ENCODE results near the gene DICER1. TPM values are rescaled to one million over a fixed set of nuclear protein-coding genes. Genes with fewer than 3 reads are reported as not detected.

Gene DICER1
- total and polyA plus RNA-seq, 2 donors (not counting 1 experiment from before 2014, with no cell fraction given), result 15.4 to 90.4 TPM

GRCh38 chr14:95130549-95130948 is 26.8 kb downstream of the DICER1 start:
- H3K9ac ChIP-seq (ENCODE audit: low read length), result no peak overlapping the region
- H3K4me1 ChIP-seq (ENCODE audit: control insufficient read depth in 2 of 2, insufficient read depth in 2 of 2, low read length in 2 of 2), result no peaks in the 10 kb centered on the region
- peaks cover 9% of the 10 kb centered on the region for H3K4me1 Mint-ChIP-seq
- DNase-seq (no peak), ATAC-seq (ENCODE audit: low read depth) (no peak)
- peaks cover 5 to 45% of the 10 kb centered on the region in 2 experiments for H3K36me3 ChIP-seq (replicated peaks in 1 of 2; ENCODE audit: control extremely low read depth in 1 of 2, control insufficient read depth in 1 of 2, extremely low read depth in 1 of 2, insufficient read depth in 2 of 2, low read length in 1 of 2)
- no peaks in the 10 kb centered on the region for H3K9me3 ChIP-seq (ENCODE audit: control extremely low read depth in 1 of 3, control insufficient read depth in 2 of 3, insufficient read depth in 1 of 3, low read length in 2 of 3)
- H3K27ac Mint-ChIP-seq, result peak overlapping the region; percentile 20
- peaks cover 41% of the 10 kb centered on the region for H3K79me2 ChIP-seq (ENCODE audit: control insufficient read depth, insufficient read depth, low read length)
- no peak overlapping the region for H3K4me3 Mint-ChIP-seq
- H2AFZ ChIP-seq (ENCODE audit: insufficient read depth, low read depth, low read length, poor library complexity, severe bottlenecking), result no peak overlapping the region
- H3K9me3 Mint-ChIP-seq (ENCODE audit: insufficient read depth), result no peaks in the 10 kb centered on the region
- no peak for TF ChIP-seq EZH2 (IDR thresholded peaks at IDR 0.05; ENCODE audit: borderline replicate concordance, insufficient read depth, low read depth, low read length, poor library complexity, severe bottlenecking)
- no peak for TF ChIP-seq CTCF (IDR thresholded peaks at IDR 0.05)
- H3K4me3 ChIP-seq (ENCODE audit: control extremely low read depth in 1 of 5, extremely low read depth in 1 of 5, insufficient read depth in 1 of 5, low read depth in 2 of 5, low read length in 4 of 5), result no peak overlapping the region
- no peak overlapping the region for H3K27ac ChIP-seq (ENCODE audit: low read length in 2 of 2)
- no peaks in the 10 kb centered on the region for H3K27me3 ChIP-seq (replicated peaks in 1 of 4; ENCODE audit: control extremely low read depth in 1 of 4, control insufficient read depth in 3 of 4, insufficient read depth in 4 of 4, low read length in 3 of 4)
- H3K27me3 Mint-ChIP-seq, result no peaks in the 10 kb centered on the region
- H3K4me2 ChIP-seq (replicated peaks; ENCODE audit: low read depth, low read length, poor library complexity, severe bottlenecking), result no peak overlapping the region
- POLR2A ChIA-PET, result no interaction called here
- peaks cover 31% of the 10 kb centered on the region for H4K20me1 ChIP-seq (ENCODE audit: control insufficient read depth, insufficient read depth, low read length, poor library complexity, severe bottlenecking)
- intact Hi-C loops (cut with micrococcal nuclease), result no loop called here
- CTCF ChIA-PET, result interaction anchor here (1.5 kb wide), 1 partner anchor 231 kb away, joined by 4 read pairs; no protein-coding TSS in a partner anchor
- no CpG with 5 or more reads among the region's 3 CpGs for WGBS (ENCODE audit: insufficient coverage)

DNA sequence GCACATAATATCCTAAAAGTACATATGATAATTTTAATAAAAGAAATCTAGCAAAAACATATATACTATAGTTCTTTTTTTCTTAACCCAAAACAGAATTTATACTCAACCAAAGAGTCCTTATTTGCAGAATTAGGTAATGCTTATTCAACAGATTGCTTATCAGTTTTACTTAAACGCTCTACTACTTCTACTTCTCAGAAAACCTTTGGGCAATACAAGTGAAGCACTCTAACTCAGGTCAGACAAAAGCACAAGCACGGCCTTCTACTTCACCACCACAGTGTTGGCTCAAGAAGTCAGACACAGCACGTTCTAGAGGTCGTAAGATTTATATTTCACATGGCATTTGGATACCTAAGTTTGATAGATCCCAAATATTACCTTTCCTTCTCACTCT is 29.2 kb downstream of the DICER1 start:
- intact Hi-C loops (cut with micrococcal nuclease), result no loop called here
- no peak for ATAC-seq (ENCODE audit: low read depth)

More for the DNA sequence above, 29.2 kb downstream of the DICER1 start:
- Histone ChIP-seq H3K27ac (ENCODE audit: low read length in 2 of 2) (no peak overlapping the region), H3K36me3 (replicated peaks in 1 of 2; ENCODE audit: control extremely low read depth in 1 of 2, control insufficient read depth in 1 of 2, extremely low read depth in 1 of 2, insufficient read depth in 2 of 2, low read length in 1 of 2) (peaks cover 15 to 55% of the 10 kb centered on the region in 2 experiments), H2AFZ (ENCODE audit: insufficient read depth, low read depth, low read length, poor library complexity, severe bottlenecking) (no peak overlapping the region), H3K9ac (ENCODE audit: low read length) (no peak overlapping the region), H3K4me3 (ENCODE audit: control extremely low read depth in 1 of 5, extremely low read depth in 1 of 5, insufficient read depth in 1 of 5, low read depth in 2 of 5, low read length in 4 of 5) (no peak overlapping the region), H3K9me3 (ENCODE audit: control extremely low read depth in 1 of 3, control insufficient read depth in 2 of 3, insufficient read depth in 1 of 3, low read length in 2 of 3) (no peaks in the 10 kb centered on the region), H3K79me2 (ENCODE audit: control insufficient read depth, insufficient read depth, low read length) (peaks cover 28% of the 10 kb centered on the region), H3K27me3 (replicated peaks in 1 of 4; ENCODE audit: control extremely low read depth in 1 of 4, control insufficient read depth in 3 of 4, insufficient read depth in 4 of 4, low read length in 3 of 4) (no peaks in the 10 kb centered on the region), H4K20me1 (ENCODE audit: control insufficient read depth, insufficient read depth, low read length, poor library complexity, severe bottlenecking) (peaks cover 15% of the 10 kb centered on the region), H3K4me1 (ENCODE audit: control insufficient read depth in 2 of 2, insufficient read depth in 2 of 2, low read length in 2 of 2) (no peaks in the 10 kb centered on the region), H3K4me2 (replicated peaks; ENCODE audit: low read depth, low read length, poor library complexity, severe bottlenecking) (no peak overlapping the region)
- TF ChIP-seq CTCF (IDR thresholded peaks at IDR 0.05), result no peak
- no peak for TF ChIP-seq EZH2 (IDR thresholded peaks at IDR 0.05; ENCODE audit: borderline replicate concordance, insufficient read depth, low read depth, low read length, poor library complexity, severe bottlenecking)
- Mint-ChIP-seq H3K4me3 (no peak overlapping the region), H3K4me1 (peaks cover 3% of the 10 kb centered on the region), H3K9me3 (ENCODE audit: insufficient read depth) (no peaks in the 10 kb centered on the region), H3K27ac (peak overlapping the region; percentile 42), H3K27me3 (no peaks in the 10 kb centered on the region)
- WGBS (ENCODE audit: insufficient coverage), result 100% methylated on average over 2 of the region's 4 CpGs
- CTCF ChIA-PET, result no interaction called here
- POLR2A ChIA-PET, result no interaction called here
- DNase-seq, result no peak

All from B cell (primary cell).